ENCODE measurements around the gene KIF13A. TPM values are rescaled to one million over a fixed set of nuclear protein-coding genes. Genes with fewer than 3 reads are reported as not detected.

KIF13A gene
- total RNA-seq, 2 donors from 2014 or later, result 0.10 to 0.46 TPM

DNA sequence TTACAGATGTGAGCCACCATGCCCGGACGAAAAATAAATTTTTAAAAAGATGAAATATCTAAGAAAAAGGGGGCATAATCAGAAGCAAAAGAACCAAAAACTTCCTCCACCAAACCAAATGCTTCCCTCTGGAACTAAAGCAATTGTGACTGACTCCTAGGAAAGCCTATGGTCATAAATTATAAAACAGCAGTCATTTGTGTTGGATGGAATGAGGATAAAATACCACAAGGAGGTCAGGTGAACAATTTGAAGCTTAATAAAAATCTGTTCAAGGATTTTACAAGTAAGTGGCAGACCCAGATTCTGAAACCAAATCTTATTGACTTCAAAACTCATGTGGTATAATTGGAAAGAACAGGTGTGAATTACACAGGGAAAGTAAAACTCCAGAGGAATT, 114.5 kb downstream of the KIF13A start:
- no peak for DNase-seq
- H3K9me3 Mint-ChIP-seq, result no peaks in the 10 kb centered on the region

DNA sequence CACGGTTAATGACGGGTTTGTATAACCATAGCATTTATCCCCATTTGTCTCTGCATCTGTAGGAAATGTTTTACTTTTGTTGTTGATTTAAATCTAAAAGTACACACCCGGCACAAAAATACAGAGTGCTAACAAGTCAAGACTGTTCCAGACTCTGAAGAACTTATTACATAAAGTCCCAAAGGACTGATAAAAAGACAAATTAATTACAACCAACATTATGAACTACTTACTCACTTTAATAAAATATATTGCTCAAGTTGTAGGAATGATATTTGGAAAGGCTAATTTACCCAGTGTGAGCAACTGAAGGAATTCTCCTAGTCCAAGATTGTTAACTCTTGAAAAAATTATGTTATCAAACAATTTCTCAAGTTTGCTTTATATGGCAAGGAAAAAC, 115.6 kb downstream of the KIF13A start:
- Mint-ChIP-seq H3K4me3 (no peak overlapping the region), H3K27ac (no peak overlapping the region)
- ATAC-seq (replicated peaks in 1 of 2), result no peak

More for the DNA sequence above, 114.5 kb downstream of the KIF13A start:
- no peaks in the 10 kb centered on the region for H3K36me3 Mint-ChIP-seq (ENCODE audit: insufficient read depth in 2 of 2)
- no peak for ATAC-seq (replicated peaks in 1 of 2)
- no peaks in the 10 kb centered on the region for H3K4me1 Mint-ChIP-seq (ENCODE audit: low read depth)
- no peak overlapping the region for H3K4me3 Mint-ChIP-seq
- peaks cover 81% of the 10 kb centered on the region for H3K27me3 Mint-ChIP-seq (ENCODE audit: low read depth)
- H3K27ac Mint-ChIP-seq, result no peak overlapping the region

DNA sequence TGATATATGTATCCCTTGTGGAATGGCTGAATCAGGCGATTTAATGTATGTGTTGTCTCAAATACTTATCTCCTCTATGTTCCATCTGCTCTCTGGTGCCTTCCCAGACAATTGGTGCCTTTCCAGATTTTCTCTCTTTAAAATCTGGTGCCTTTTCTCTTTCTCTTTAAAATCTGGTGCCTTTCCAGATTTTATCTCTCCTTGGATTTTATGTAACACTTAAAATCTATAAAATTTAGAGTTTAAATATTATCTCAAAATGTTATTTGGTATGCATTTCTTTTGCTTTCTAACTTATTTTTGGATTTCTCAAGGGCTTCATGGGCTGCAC, 116.3 kb downstream of the KIF13A start:
- Mint-ChIP-seq H3K36me3 (ENCODE audit: insufficient read depth in 2 of 2) (no peaks in the 10 kb centered on the region), H3K9me3 (no peaks in the 10 kb centered on the region), H3K4me1 (ENCODE audit: low read depth) (no peaks in the 10 kb centered on the region)

More for the DNA sequence above, 115.6 kb downstream of the KIF13A start:
- H3K36me3 Mint-ChIP-seq (ENCODE audit: insufficient read depth in 2 of 2), result no peaks in the 10 kb centered on the region
- no peak for DNase-seq
- no peaks in the 10 kb centered on the region for H3K9me3 Mint-ChIP-seq
- peaks cover 80% of the 10 kb centered on the region for H3K27me3 Mint-ChIP-seq (ENCODE audit: low read depth)
- no peaks in the 10 kb centered on the region for H3K4me1 Mint-ChIP-seq (ENCODE audit: low read depth)

DNA sequence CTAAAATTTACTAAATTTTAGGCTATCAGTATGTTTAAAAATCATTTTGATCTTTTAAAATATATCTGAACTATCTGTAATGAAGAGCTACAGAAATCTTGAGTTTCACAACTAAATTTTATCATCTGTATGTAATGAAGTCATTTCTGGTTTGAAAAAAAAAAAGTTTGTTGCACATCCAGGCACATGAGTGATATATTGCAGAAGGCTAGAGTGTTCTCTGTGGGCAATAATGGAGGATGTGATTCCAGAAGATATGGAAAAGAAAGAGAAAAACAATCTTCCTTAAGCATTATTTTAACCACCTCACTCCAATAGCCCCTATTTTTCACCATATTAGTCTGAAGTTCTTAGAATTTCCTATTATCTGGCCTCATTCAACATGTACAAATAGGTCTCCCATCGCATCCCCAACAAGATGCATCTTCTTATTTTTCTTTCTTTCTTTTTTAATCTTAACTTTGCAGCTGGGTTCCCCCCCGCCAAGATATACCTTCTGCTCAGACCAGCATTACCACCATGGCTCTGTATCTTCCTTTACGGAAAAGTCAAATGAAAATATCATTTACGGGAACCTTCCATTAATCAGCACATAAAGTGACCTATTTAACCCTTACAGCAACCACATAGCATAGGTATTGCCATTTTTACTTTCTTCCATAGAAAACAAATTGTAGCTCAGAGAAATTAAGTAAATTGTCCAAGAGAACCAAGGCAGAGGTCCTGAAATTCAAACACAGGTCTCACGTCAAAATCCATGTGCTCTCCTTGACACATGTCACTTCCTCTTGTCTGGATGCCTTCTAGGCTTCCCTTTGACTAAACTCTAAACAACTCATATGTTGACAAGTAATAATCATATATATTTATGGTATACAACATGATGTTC, 116.9 kb downstream of the KIF13A start:
- Mint-ChIP-seq H3K4me1 (ENCODE audit: low read depth) (no peaks in the 10 kb centered on the region), H3K4me3 (no peak overlapping the region), H3K36me3 (ENCODE audit: insufficient read depth in 2 of 2) (no peaks in the 10 kb centered on the region), H3K27ac (no peak overlapping the region), H3K27me3 (ENCODE audit: low read depth) (peaks cover 82% of the 10 kb centered on the region), H3K9me3 (no peaks in the 10 kb centered on the region)
- DNase-seq (no peak), ATAC-seq (replicated peaks in 1 of 2) (no peak)

More for the DNA sequence above, 116.3 kb downstream of the KIF13A start:
- ATAC-seq (replicated peaks in 1 of 2) (no peak), DNase-seq (no peak)
- Mint-ChIP-seq H3K27ac (no peak overlapping the region), H3K27me3 (ENCODE audit: low read depth) (peaks cover 82% of the 10 kb centered on the region), H3K4me3 (no peak overlapping the region)

DNA sequence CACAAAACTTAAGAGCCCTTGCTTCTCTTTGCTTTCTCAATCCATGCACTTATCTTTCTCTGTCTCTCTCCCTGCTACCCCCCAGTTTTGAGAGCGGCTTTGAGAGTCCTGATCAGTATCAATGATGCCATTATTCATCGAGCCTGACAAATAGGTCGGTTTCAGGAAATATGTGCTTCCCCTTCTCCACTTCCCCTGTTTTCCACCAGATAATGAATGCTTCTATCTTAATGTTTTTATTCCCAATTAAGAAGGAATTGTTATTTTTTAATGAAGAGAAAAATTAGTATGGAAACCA, 117.7 kb downstream of the KIF13A start:
- ATAC-seq (replicated peaks in 1 of 2) (no peak), DNase-seq (no peak)
- Mint-ChIP-seq H3K36me3 (ENCODE audit: insufficient read depth in 2 of 2) (no peaks in the 10 kb centered on the region), H3K27ac (no peak overlapping the region), H3K4me1 (ENCODE audit: low read depth) (no peaks in the 10 kb centered on the region), H3K9me3 (no peaks in the 10 kb centered on the region), H3K27me3 (ENCODE audit: low read depth) (peaks cover 74% of the 10 kb centered on the region), H3K4me3 (no peak overlapping the region)

DNA sequence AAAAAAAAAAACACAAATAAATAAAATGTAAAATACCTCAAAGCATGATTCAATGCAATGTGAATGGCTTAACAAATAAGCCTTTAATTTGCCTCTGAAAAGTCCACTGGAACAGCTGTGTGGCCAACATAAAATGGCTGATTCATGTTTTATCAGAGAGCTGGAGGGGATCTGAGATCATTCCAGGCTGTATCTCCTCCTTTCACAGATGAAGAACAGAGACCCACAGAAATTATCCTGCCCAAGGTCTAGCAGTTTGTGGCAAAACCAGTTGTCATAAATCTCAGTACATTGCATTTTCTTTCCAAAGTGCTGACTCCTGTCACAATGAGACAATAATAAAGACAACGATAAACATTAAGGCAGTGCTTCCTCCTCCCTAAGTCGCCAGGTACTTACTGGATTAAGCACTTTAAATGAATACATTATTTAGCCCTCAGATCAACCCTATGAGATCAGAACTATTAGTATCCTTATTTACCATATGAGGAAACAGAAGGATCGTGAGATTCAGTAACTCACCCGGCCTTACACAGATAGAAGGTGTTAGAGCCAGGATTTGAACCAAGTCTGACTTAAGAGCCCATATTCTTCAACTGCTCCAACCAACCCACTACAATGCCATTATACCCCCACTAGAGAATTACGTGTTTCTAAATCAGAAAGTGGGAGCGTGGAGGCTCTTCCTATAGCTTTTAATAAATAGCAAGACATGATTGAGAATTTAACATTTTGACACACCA, 118.3 kb downstream of the KIF13A start:
- no peak for ATAC-seq (replicated peaks in 1 of 2)
- Mint-ChIP-seq H3K4me3 (no peak overlapping the region), H3K27me3 (ENCODE audit: low read depth) (peaks cover 71% of the 10 kb centered on the region), H3K36me3 (ENCODE audit: insufficient read depth in 2 of 2) (no peaks in the 10 kb centered on the region), H3K9me3 (no peaks in the 10 kb centered on the region), H3K4me1 (ENCODE audit: low read depth) (no peaks in the 10 kb centered on the region), H3K27ac (no peak overlapping the region)
- no peak for DNase-seq

DNA sequence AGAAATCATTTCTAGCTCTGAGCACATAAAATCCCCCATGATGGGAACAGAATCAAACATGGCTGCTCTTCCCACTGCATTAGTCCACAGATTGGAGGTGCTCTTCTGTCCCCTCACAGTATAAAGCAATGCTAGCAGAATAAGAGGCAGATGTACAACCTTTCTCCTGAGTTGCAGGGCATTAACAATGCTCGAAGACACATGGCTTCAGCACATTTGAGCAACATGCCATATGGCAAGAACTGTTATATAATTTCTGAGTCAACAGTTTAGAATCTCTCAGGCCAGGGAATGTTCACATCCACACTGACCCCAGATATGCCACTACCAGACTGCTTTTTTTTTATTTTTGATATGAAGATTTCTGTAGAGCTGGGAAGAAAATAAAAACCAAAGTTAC, 119.6 kb downstream of the KIF13A start:
- ATAC-seq (replicated peaks in 1 of 2) (no peak), DNase-seq (no peak)
- Mint-ChIP-seq H3K27ac (no peak overlapping the region), H3K4me1 (ENCODE audit: low read depth) (no peaks in the 10 kb centered on the region), H3K36me3 (ENCODE audit: insufficient read depth in 2 of 2) (no peaks in the 10 kb centered on the region), H3K9me3 (no peaks in the 10 kb centered on the region), H3K4me3 (no peak overlapping the region), H3K27me3 (ENCODE audit: low read depth) (peaks cover 64% of the 10 kb centered on the region)

DNA sequence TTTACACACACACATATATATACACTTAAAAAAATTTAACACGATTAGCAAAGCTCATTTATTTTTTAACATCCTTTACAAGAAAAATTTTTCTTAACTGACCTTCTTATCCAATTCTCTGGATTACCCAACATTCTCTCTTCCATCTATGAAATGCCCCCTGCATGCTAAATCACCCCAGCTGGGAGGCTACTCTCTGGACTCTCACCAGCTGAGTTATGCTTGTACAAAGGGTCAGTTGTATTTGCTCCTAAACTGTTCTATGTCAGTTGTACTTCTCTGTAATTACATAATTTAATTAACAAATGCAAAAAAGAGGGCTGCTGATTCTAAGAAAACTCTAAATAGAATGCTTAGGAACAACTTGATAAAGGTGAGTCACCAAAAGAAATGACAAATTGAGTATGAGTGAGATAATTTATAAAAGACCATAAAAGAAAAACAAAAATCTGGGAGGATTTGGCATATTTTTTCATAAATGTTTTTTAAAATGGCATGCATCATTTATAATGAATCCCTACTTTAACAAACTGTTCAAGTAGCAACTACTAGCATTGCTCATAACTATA, 120.5 kb downstream of the KIF13A start:
- H3K4me3 Mint-ChIP-seq, result no peak overlapping the region
- no peak overlapping the region for H3K27ac Mint-ChIP-seq
- no peaks in the 10 kb centered on the region for H3K4me1 Mint-ChIP-seq (ENCODE audit: low read depth)
- H3K36me3 Mint-ChIP-seq (ENCODE audit: insufficient read depth in 2 of 2), result no peaks in the 10 kb centered on the region
- DNase-seq (no peak), ATAC-seq (replicated peaks in 1 of 2) (no peak)
- H3K9me3 Mint-ChIP-seq, result no peaks in the 10 kb centered on the region
- H3K27me3 Mint-ChIP-seq (ENCODE audit: low read depth), result peaks cover 64% of the 10 kb centered on the region

DNA sequence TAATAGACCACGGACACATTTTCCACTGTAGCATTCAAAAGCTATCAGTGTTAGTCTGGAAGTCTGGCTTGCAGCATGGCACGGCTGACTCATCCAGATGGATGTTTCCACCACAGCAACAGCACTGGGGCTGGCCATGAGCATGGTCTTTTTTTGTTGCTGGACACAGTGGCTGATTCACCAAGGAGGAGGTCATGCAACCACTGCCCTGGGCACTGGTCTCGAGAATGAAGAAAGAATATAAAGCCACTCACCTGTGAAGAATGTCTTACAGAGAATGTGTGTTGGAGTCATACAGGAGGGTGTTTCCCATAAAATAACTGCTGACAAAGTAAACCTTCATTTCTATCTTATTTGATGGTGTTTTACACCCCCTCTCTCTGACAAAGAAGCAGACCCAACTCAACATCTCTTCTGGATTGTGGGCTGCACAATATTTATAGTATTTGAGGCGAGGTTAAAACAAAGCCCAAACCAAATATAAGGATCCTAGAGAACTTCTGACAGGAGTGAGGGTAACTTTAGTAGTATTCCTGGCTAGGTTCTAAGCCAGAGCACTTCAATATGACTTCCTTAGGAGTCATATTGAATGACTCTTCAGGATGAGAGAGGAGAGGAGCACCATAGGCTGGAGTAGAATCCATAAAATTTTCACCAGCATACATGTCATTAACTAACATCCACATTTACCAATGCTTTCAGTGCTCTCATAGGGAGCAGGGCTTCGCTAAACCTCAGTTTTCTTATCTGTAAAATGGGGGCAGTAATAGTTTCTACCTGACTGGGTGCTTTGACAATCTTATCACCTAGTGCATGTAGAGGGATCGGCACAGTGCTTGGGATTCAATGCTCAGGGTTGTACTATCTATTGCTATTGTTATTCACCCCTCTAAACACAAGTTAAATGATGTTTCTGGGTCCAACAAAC, 121.4 kb downstream of the KIF13A start:
- Mint-ChIP-seq H3K27me3 (ENCODE audit: low read depth) (peaks cover 55% of the 10 kb centered on the region), H3K4me3 (no peak overlapping the region), H3K36me3 (ENCODE audit: insufficient read depth in 2 of 2) (no peaks in the 10 kb centered on the region), H3K9me3 (no peaks in the 10 kb centered on the region), H3K27ac (no peak overlapping the region), H3K4me1 (ENCODE audit: low read depth) (no peaks in the 10 kb centered on the region)
- ATAC-seq (replicated peaks in 1 of 2), result no peak
- no peak for DNase-seq

DNA sequence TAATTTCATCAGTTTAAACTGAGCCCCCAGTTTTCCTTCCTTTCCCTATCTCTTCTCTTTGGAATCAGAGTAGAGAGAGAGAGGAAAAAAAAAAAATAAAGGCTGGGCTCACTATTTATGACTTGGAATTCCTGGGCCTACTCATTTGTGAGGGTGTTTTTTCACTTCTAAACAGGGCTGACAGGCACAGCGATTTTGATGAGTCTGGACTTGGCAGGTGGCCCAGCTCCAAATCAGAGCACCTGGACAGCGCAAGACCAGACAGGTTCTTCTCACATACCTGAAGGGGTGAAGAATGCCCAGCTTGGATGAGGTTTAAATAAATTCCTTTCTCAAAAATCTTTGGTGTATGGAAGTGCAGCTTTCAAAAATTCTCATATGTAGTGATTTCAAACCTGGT, 122.2 kb downstream of the KIF13A start:
- no peak overlapping the region for H3K27ac Mint-ChIP-seq
- no peaks in the 10 kb centered on the region for H3K36me3 Mint-ChIP-seq (ENCODE audit: insufficient read depth in 2 of 2)
- no peak overlapping the region for H3K4me3 Mint-ChIP-seq
- peaks cover 48% of the 10 kb centered on the region for H3K27me3 Mint-ChIP-seq (ENCODE audit: low read depth)
- H3K9me3 Mint-ChIP-seq, result no peaks in the 10 kb centered on the region
- no peaks in the 10 kb centered on the region for H3K4me1 Mint-ChIP-seq (ENCODE audit: low read depth)
- ATAC-seq (replicated peaks in 1 of 2) (no peak), DNase-seq (no peak)

DNA sequence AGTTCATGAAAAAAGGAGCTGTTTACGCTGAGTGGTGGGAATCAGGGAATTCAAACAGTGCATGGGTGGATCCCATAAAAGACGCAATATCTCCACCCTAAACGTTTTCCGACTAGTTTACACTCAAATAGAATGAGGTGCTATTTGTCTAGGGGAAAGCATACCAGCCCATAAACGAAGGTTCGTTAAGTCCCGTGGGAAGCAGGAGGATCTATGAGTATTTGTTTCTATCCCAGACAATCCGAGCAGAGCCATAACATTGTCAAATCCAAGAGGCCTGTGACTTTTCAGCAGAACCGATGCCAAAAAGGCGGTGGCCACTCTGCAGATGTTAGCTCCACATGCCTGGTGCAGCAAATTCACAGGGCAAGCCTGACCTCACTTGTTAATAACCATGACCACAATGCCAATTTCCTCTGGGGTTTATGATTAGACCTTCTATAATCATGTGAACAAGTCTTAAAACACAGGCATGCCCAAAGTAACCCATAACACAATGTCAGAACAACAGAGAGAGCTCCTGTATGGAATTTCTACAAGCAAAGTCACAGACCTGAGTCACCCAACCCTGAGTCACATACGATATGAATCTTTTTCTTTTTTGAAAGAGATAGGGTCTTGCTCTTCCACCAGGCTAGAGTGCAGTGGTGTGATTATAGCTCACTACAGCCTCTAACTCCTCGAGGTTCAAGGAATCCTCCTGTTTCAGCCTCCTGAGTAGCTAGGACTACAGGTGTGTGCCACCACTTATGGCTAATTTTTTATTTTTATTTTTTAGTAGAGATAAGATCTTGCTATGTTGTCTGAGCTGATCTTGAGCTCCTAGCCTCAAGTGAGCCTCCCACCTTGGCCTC, 123.3 kb downstream of the KIF13A start:
- DNase-seq, result no peak
- Mint-ChIP-seq H3K4me3 (no peak overlapping the region), H3K27ac (no peak overlapping the region), H3K36me3 (ENCODE audit: insufficient read depth in 2 of 2) (no peaks in the 10 kb centered on the region), H3K4me1 (ENCODE audit: low read depth) (no peaks in the 10 kb centered on the region), H3K27me3 (ENCODE audit: low read depth) (peaks cover 37% of the 10 kb centered on the region), H3K9me3 (no peaks in the 10 kb centered on the region)
- ATAC-seq (replicated peaks in 1 of 2), result no peak

DNA sequence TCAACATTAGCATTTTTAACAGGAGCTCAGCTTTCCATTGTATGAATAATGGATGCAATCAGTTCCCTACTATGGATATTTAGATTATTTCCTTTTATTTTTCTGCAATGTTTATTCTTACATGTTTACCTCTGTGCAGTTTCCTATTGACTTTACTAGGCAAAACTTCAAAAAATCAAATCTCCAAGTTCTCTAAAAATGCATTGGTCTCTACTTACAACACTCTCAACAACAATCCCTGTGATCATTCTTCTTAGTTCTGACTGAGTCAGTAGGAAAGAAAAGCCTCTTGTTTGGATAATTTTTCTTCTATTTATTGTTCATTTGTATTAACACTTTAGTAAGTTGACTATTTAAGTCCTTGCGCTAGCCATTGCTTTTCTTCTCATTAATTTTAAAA, 126.1 kb downstream of the KIF13A start:
- Mint-ChIP-seq H3K9me3 (no peaks in the 10 kb centered on the region), H3K27ac (no peak overlapping the region), H3K27me3 (ENCODE audit: low read depth) (peaks cover 26% of the 10 kb centered on the region), H3K4me3 (no peak overlapping the region), H3K4me1 (ENCODE audit: low read depth) (no peaks in the 10 kb centered on the region), H3K36me3 (ENCODE audit: insufficient read depth in 2 of 2) (no peaks in the 10 kb centered on the region)
- no peak for ATAC-seq (replicated peaks in 1 of 2)
- DNase-seq, result no peak
